H9 (cell line): ENCODE results near the gene ZNF407. TPM values are rescaled to one million over a fixed set of nuclear protein-coding genes. Genes with fewer than 3 reads are reported as not detected.

Experiments
- DNase-seq: peaks from one replicate; pipeline ENCODE4 v3.0.0-alpha.2; 2017
- H2AFZ ChIP-seq: one replicate; pipeline ENCODE4 v1.6.1; 2013; ENCODE audit warnings: mild to moderate bottlenecking, low read length, control low read depth, moderate library complexity
- H2AK5ac ChIP-seq: 2 replicates; pipeline ENCODE4 v1.6.1; 2013; ENCODE audit warnings: low read length, control low read depth, mixed read lengths; ENCODE audit not compliant: insufficient read length
- H2BK120ac ChIP-seq: one replicate; pipeline ENCODE4 v1.6.1; 2013; ENCODE audit warnings: low read depth, mild to moderate bottlenecking, low read length, control low read depth, inconsistent platforms; ENCODE audit not compliant: poor library complexity, severe bottlenecking
- H2BK12ac ChIP-seq: 2 replicates; pipeline ENCODE4 v1.6.1; 2013; ENCODE audit warnings: low read length, control low read depth, mixed read lengths, low read depth; ENCODE audit not compliant: insufficient read length
- H2BK15ac ChIP-seq: 2 replicates; pipeline ENCODE4 v1.6.1; 2013; ENCODE audit warnings: low read depth, low read length, control low read depth
- H2BK20ac ChIP-seq: one replicate; pipeline ENCODE4 v1.6.1; 2013; ENCODE audit warnings: low read depth, mild to moderate bottlenecking, low read length, control low read depth, inconsistent platforms; ENCODE audit not compliant: poor library complexity, severe bottlenecking
- H2BK5ac ChIP-seq: 2 replicates; pipeline ENCODE4 v1.6.1; 2013; ENCODE audit warnings: low read length, control low read depth, mixed read lengths; ENCODE audit not compliant: insufficient read length
- H3K14ac ChIP-seq: 2 replicates; pipeline ENCODE4 v1.6.1; 2013; ENCODE audit warnings: low read length, control low read depth; ENCODE audit not compliant: insufficient read depth
- H3K18ac ChIP-seq: 2 replicates; pipeline ENCODE4 v1.6.1; 2013; ENCODE audit warnings: low read depth, mild to moderate bottlenecking, mixed read lengths, low read length, control low read depth; ENCODE audit not compliant: insufficient read length
- H3K23ac ChIP-seq: 2 replicates; pipeline ENCODE4 v1.6.1; 2013; ENCODE audit warnings: low read length, control low read depth, mixed read lengths, low read depth; ENCODE audit not compliant: insufficient read length
- H3K23me2 ChIP-seq: 2 replicates; pipeline ENCODE4 v1.6.1; 2013; ENCODE audit warnings: low read depth, mild to moderate bottlenecking, mixed read lengths, low read length, control low read depth; ENCODE audit not compliant: insufficient read length, poor library complexity, severe bottlenecking
- H3K27ac ChIP-seq: 2 replicates; pipeline ENCODE4 v1.5.1; 2013; ENCODE audit warnings: low read length, control low read depth, mixed read lengths, low read depth; ENCODE audit not compliant: insufficient read length
- H3K27me3 ChIP-seq: 2 replicates; pipeline ENCODE4 v1.6.1; 2013; ENCODE audit warnings: low read length, control low read depth, inconsistent platforms; ENCODE audit not compliant: insufficient read depth
- H3K4ac ChIP-seq: 2 replicates; pipeline ENCODE4 v1.6.1; 2013; ENCODE audit warnings: low read depth, mild to moderate bottlenecking, control low read depth, inconsistent platforms, low read length, moderate library complexity
- H3K4me1 ChIP-seq: 2 replicates; pipeline ENCODE4 v1.6.1; 2013; ENCODE audit warnings: low read length, control low read depth, inconsistent platforms; ENCODE audit not compliant: insufficient read depth
- H3K4me2 ChIP-seq: 2 replicates; pipeline ENCODE4 v1.6.1; 2013; ENCODE audit warnings: low read length, control low read depth, mixed read lengths; ENCODE audit not compliant: insufficient read length, insufficient read depth
- H3K56ac ChIP-seq: 2 replicates; pipeline ENCODE4 v1.6.1; 2013; ENCODE audit warnings: low read depth, mild to moderate bottlenecking, mixed read lengths, low read length, control low read depth; ENCODE audit not compliant: insufficient read length
- H3K79me1 ChIP-seq: 2 replicates; pipeline ENCODE4 v1.6.1; 2013; ENCODE audit warnings: low read depth, mild to moderate bottlenecking, moderate library complexity, low read length, control low read depth, inconsistent platforms; ENCODE audit not compliant: insufficient read depth, poor library complexity, severe bottlenecking
- H3K79me2 ChIP-seq: 2 replicates; pipeline ENCODE4 v1.6.1; 2013; ENCODE audit warnings: low read length, control low read depth, inconsistent platforms; ENCODE audit not compliant: insufficient read depth
- H3K9ac ChIP-seq: 2 replicates; pipeline ENCODE4 v1.6.1; 2013; ENCODE audit warnings: low read length, control low read depth, mixed read lengths; ENCODE audit not compliant: insufficient read length; ENCODE audit errors: extremely low read depth
- H3K9me3 ChIP-seq: one replicate; pipeline ENCODE4 v1.6.1; 2013; ENCODE audit warnings: low read depth, low read length, inconsistent platforms; ENCODE audit not compliant: control insufficient read depth
- H3T11ph ChIP-seq: one replicate; pipeline ENCODE4 v1.6.1; 2013; ENCODE audit warnings: mild to moderate bottlenecking, low read length, control low read depth, inconsistent platforms
- H4K20me1 ChIP-seq: one replicate; pipeline ENCODE4 v1.6.1; 2013; ENCODE audit not compliant: control insufficient read depth, insufficient read length, insufficient read depth
- H4K5ac ChIP-seq: 2 replicates; pipeline ENCODE4 v1.6.1; 2013; ENCODE audit warnings: low read depth, mild to moderate bottlenecking, mixed read lengths, low read length, control low read depth; ENCODE audit not compliant: insufficient read length
- H4K8ac ChIP-seq: replicated peaks from 2 replicates; pipeline ENCODE4 v1.6.1; 2013; ENCODE audit warnings: low read length, control low read depth, mixed read lengths, low read depth; ENCODE audit not compliant: insufficient read length
- H4K91ac ChIP-seq: 2 replicates; pipeline ENCODE4 v1.6.1; 2013; ENCODE audit warnings: low read depth, mild to moderate bottlenecking, moderate library complexity, mixed read lengths, low read length, control low read depth; ENCODE audit not compliant: insufficient read length
- H3K27ac Mint-ChIP-seq, 3 experiments: 2 replicates in 2 of 3; 3 replicates in 1 of 3; pipeline ENCODE4 v1.8.0; 2020 to 2021; ENCODE audit warnings: mixed read lengths in 3 of 3, mild to moderate bottlenecking in 1 of 3, moderate library complexity in 1 of 3
- H3K27me3 Mint-ChIP-seq: 2 replicates; pipeline ENCODE4 v1.8.0; 2021; ENCODE audit warnings: low read depth, mild to moderate bottlenecking, moderate library complexity, mixed read lengths
- H3K36me3 Mint-ChIP-seq, 3 experiments: 2 replicates in 2 of 3; 3 replicates in 1 of 3; pipeline ENCODE4 v1.8.0; 2020 to 2021; ENCODE audit warnings: low read depth in 3 of 3, mixed read lengths in 3 of 3; ENCODE audit not compliant: insufficient read depth in 1 of 3
- H3K4me1 Mint-ChIP-seq, 2 experiments: 2 replicates each; pipeline ENCODE4 v1.8.0; 2020; ENCODE audit warnings: mixed read lengths in 2 of 2
- H3K4me3 Mint-ChIP-seq, 2 experiments: 2 replicates in 1 of 2; 3 replicates in 1 of 2; pipeline ENCODE4 v1.8.0; 2020 to 2021; ENCODE audit warnings: mild to moderate bottlenecking in 2 of 2, mixed read lengths in 2 of 2, moderate library complexity in 1 of 2
- H3K9me3 Mint-ChIP-seq, 2 experiments: 2 replicates in 1 of 2; 3 replicates in 1 of 2; pipeline ENCODE4 v1.8.0; 2020; ENCODE audit warnings: mild to moderate bottlenecking in 2 of 2, mixed read lengths in 2 of 2, moderate library complexity in 1 of 2
- CTCF ChIP-seq: fragments of 200-600 bp; sonication (generic); conservative IDR thresholded peaks from 3 replicates; pipeline ENCODE4 v1.8.0; 2021; ENCODE audit warnings: antibody characterized with exemption, mild to moderate bottlenecking
- WGBS: extraction: QIAGEN DNeasy Blood & Tissue Kit; methylation state at CpG from one replicate; pipeline ENCODE4 v1.1.7; 2013; ENCODE audit warnings: missing lambda C conversion rate, low lambda C conversion rate, mixed read lengths; ENCODE audit not compliant: insufficient read length; ENCODE audit errors: extremely low coverage; 5-methylcytosine and 5-hydroxymethylcytosine counted together
- total RNA-seq: library from RNA; stranded (reverse); gene quantifications from 2 replicates; pipeline ENCODE4 v1.2.1, GENCODE V29; 2021

ZNF407 gene
- total RNA-seq, 1 experiment from 2014 or later = 8.7 TPM

- H3K27ac ChIP-seq = no peak overlapping the region
- H2AK5ac ChIP-seq = no peak overlapping the region
- Mint-ChIP-seq H3K36me3 (peaks cover 12 to 23% (median 15%) of the 10 kb centered on the region in 3 experiments), H3K27me3 (no peaks in the 10 kb centered on the region), H3K4me1 (no peaks in the 10 kb centered on the region), H3K9me3 (peaks cover 19 to 21% of the 10 kb centered on the region in 2 experiments), H3K27ac (peak overlapping the region in 1 of 3 experiments; percentile 15; a peak in 1 of 7 replicates), H3K4me3 (no peak overlapping the region)
- no peak overlapping the region for H4K8ac ChIP-seq
- H2BK120ac ChIP-seq = no peak overlapping the region
- no peak for DNase-seq
- H3K79me1 ChIP-seq = no peaks in the 10 kb centered on the region
- no peaks in the 10 kb centered on the region for H4K20me1 ChIP-seq
- H3K23me2 ChIP-seq = no peaks in the 10 kb centered on the region
- H3K4me2 ChIP-seq = no peak overlapping the region
- no peak overlapping the region for H3K23ac ChIP-seq
- H2BK12ac ChIP-seq = no peak overlapping the region
- no peak overlapping the region for H2BK20ac ChIP-seq
- H3K4ac ChIP-seq = no peak overlapping the region
- H3K18ac ChIP-seq = no peak overlapping the region
- H3K9me3 ChIP-seq = no peaks in the 10 kb centered on the region
- no peaks in the 10 kb centered on the region for H3K27me3 ChIP-seq
- no CpG with 5 or more reads among the region's 2 CpGs for WGBS
- H3T11ph ChIP-seq = no peak overlapping the region
- no peak overlapping the region for H3K56ac ChIP-seq
- no peak overlapping the region for H4K91ac ChIP-seq
- no peak overlapping the region for H3K14ac ChIP-seq
- no peak overlapping the region for H2BK5ac ChIP-seq
- H2AFZ ChIP-seq = no peak overlapping the region
- no peak overlapping the region for H3K9ac ChIP-seq
- H3K79me2 ChIP-seq = no peaks in the 10 kb centered on the region
- TF ChIP-seq CTCF = no peak
- no peaks in the 10 kb centered on the region for H3K4me1 ChIP-seq
- H4K5ac ChIP-seq = no peak overlapping the region
- no peak overlapping the region for H2BK15ac ChIP-seq
Observed at GRCh38 chr18:74674487-74674886, 76.8 kb downstream of the ZNF407 start.
